ENCODE data around the gene ADGRV1. TPM values are rescaled to one million over a fixed set of nuclear protein-coding genes. Genes with fewer than 3 reads are reported as not detected.

The ADGRV1 gene
- total RNA-seq, 1 experiment from 2014 or later, result not detected

DNA sequence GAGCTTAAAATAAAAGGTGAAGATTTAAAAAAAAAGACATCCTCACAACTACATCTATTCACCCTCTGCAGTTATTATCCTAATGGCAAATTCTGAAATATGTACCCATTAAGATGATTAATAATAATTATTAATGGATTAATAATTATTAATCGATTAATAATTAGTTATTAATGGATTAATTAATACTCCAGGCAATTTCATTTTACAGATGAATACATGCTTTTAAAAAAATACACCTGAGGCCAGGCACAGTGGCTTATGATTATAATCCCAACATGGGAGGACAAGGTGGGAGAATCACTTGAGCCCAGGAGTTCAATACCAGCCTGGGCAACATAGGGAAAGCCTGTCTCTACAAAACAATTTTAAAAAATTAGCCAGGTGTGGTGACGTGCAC is 642.1 kb downstream of the ADGRV1 start:
- H3K4me1 Mint-ChIP-seq (ENCODE audit: insufficient read depth, unreplicated experiment), result no peaks in the 10 kb centered on the region
- H3K9me3 Mint-ChIP-seq (ENCODE audit: unreplicated experiment), result no peaks in the 10 kb centered on the region
- TF ChIP-seq, protein P1, sequence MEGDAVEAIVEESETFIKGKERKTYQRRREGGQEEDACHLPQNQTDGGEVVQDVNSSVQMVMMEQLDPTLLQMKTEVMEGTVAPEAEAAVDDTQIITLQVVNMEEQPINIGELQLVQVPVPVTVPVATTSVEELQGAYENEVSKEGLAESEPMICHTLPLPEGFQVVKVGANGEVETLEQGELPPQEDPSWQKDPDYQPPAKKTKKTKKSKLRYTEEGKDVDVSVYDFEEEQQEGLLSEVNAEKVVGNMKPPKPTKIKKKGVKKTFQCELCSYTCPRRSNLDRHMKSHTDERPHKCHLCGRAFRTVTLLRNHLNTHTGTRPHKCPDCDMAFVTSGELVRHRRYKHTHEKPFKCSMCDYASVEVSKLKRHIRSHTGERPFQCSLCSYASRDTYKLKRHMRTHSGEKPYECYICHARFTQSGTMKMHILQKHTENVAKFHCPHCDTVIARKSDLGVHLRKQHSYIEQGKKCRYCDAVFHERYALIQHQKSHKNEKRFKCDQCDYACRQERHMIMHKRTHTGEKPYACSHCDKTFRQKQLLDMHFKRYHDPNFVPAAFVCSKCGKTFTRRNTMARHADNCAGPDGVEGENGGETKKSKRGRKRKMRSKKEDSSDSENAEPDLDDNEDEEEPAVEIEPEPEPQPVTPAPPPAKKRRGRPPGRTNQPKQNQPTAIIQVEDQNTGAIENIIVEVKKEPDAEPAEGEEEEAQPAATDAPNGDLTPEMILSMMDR (IDR thresholded peaks at IDR 0.05; ENCODE audit: unreplicated experiment), result no peak
- no peak overlapping the region for H3K27ac Mint-ChIP-seq (ENCODE audit: low read depth, unreplicated experiment)
- H3K27me3 Mint-ChIP-seq (ENCODE audit: insufficient read depth, unreplicated experiment), result no peaks in the 10 kb centered on the region
- BruUV-seq (replicated peaks), result no TSS peak
- H3K36me3 Mint-ChIP-seq (ENCODE audit: insufficient read depth, unreplicated experiment), result no peaks in the 10 kb centered on the region
- ChIA-PET POLR2A (no interaction called here), CTCF (interaction anchor here (0.5 to 1.3 kb wide), 3 partner anchors 11 to 269 kb away, joined by 3 read pairs; no protein-coding TSS in a partner anchor)
- no peak overlapping the region for H3K4me3 Mint-ChIP-seq (ENCODE audit: unreplicated experiment)
- intact Hi-C loops (cut with micrococcal nuclease), result no loop called here
- no peak for DNase-seq (ENCODE audit: unreplicated experiment)

DNA sequence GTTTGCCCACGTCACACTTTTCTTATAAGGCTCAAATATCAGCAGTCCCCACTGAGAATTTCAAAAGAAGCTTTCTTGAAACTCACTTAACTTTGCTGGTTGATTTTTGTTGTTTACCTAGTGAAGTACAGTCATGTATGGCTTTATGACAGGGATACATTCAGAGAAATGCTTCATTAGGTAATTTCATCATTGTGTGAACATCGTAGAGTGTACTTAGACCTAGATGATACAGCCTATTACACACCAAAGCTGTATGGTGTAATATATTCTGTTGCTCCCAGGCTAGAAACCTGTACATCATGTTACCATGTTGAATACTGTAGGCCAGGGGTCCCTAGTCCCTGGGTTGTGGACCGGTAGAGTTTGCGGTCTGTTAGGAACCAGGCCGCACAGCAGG is 647.5 kb downstream of the ADGRV1 start:
- no peak for DNase-seq (ENCODE audit: unreplicated experiment)
- H3K4me3 Mint-ChIP-seq (ENCODE audit: unreplicated experiment), result no peak overlapping the region
- BruUV-seq (replicated peaks), result no TSS peak
- ChIA-PET CTCF (no interaction called here), POLR2A (interaction anchor here (0.8 kb wide), 1 partner anchor 9 kb away, joined by 3 read pairs; no protein-coding TSS in a partner anchor)
- TF ChIP-seq, protein P1 (IDR thresholded peaks at IDR 0.05; ENCODE audit: unreplicated experiment), result no peak
- no peaks in the 10 kb centered on the region for H3K27me3 Mint-ChIP-seq (ENCODE audit: insufficient read depth, unreplicated experiment)
- H3K9me3 Mint-ChIP-seq (ENCODE audit: unreplicated experiment), result no peaks in the 10 kb centered on the region
- no peaks in the 10 kb centered on the region for H3K4me1 Mint-ChIP-seq (ENCODE audit: insufficient read depth, unreplicated experiment)
- no peak overlapping the region for H3K27ac Mint-ChIP-seq (ENCODE audit: low read depth, unreplicated experiment)
- intact Hi-C loops (cut with micrococcal nuclease), result no loop called here
- no peaks in the 10 kb centered on the region for H3K36me3 Mint-ChIP-seq (ENCODE audit: insufficient read depth, unreplicated experiment)

DNA sequence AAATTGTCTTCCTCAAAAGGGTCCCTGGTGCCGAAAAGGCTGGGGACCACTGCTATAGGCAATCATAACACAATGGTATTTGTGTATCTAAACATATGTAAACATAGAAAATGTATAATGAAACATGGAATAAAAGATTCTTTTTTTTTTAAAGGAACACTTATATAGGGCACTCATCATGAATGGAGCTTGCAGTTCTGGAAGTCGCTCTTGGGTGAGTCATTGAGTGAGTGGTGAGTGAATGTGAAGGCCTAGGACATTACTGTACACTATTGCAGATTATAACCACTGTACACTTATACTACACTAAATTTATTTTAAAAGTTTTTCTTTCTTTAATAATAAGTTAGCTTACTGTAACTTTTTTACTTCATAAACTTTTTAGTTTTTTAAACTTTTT is 648.1 kb downstream of the ADGRV1 start:
- TF ChIP-seq, protein P1 (IDR thresholded peaks at IDR 0.05; ENCODE audit: unreplicated experiment), result no peak
- Mint-ChIP-seq H3K9me3 (ENCODE audit: unreplicated experiment) (no peaks in the 10 kb centered on the region), H3K36me3 (ENCODE audit: insufficient read depth, unreplicated experiment) (no peaks in the 10 kb centered on the region), H3K27ac (ENCODE audit: low read depth, unreplicated experiment) (no peak overlapping the region), H3K4me1 (ENCODE audit: insufficient read depth, unreplicated experiment) (no peaks in the 10 kb centered on the region), H3K4me3 (ENCODE audit: unreplicated experiment) (no peak overlapping the region), H3K27me3 (ENCODE audit: insufficient read depth, unreplicated experiment) (no peaks in the 10 kb centered on the region)
- BruUV-seq (replicated peaks), result no TSS peak
- ChIA-PET POLR2A (interaction anchor here (0.7 to 1.0 kb wide), 4 partner anchors 8 to 105 kb away, joined by 3 to 4 read pairs (median 3); no protein-coding TSS in a partner anchor), CTCF (interaction anchor here (0.6 to 0.7 kb wide), 3 partner anchors 11 to 411 kb away, joined by 3 to 5 read pairs (median 3); no protein-coding TSS in a partner anchor)
- intact Hi-C loops (cut with micrococcal nuclease), result no loop called here
- peak; percentile 51 for DNase-seq (ENCODE audit: unreplicated experiment)

DNA sequence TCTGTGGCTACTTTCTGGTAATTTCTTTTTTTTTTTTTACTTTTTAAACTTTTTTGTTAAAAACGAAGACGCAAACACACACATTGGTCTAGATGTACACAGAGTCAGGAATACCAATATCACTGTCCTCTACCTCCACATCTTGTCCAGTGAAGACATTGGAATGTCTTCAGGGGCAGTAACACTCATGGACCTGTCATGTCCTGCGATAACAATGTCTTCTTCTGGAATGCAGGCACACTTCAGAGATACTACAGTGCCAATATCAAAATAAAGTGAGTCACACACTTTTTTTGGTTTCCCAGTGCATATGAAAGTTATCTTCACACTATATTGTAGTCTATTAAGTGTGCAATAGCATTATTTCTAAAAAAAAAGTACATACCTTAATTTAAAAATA is 648.7 kb downstream of the ADGRV1 start:
- Mint-ChIP-seq H3K4me3 (ENCODE audit: unreplicated experiment) (no peak overlapping the region), H3K4me1 (ENCODE audit: insufficient read depth, unreplicated experiment) (no peaks in the 10 kb centered on the region), H3K9me3 (ENCODE audit: unreplicated experiment) (no peaks in the 10 kb centered on the region), H3K27ac (ENCODE audit: low read depth, unreplicated experiment) (no peak overlapping the region), H3K27me3 (ENCODE audit: insufficient read depth, unreplicated experiment) (no peaks in the 10 kb centered on the region), H3K36me3 (ENCODE audit: insufficient read depth, unreplicated experiment) (no peaks in the 10 kb centered on the region)
- CTCF ChIA-PET, result interaction anchor here (0.6 to 1.3 kb wide), 4 partner anchors 11 to 411 kb away, joined by 3 to 5 read pairs (median 4); no protein-coding TSS in a partner anchor
- BruUV-seq (replicated peaks), result no TSS peak
- intact Hi-C loops (cut with micrococcal nuclease), result no loop called here
- DNase-seq (ENCODE audit: unreplicated experiment), result no peak
- TF ChIP-seq, protein P1 (IDR thresholded peaks at IDR 0.05; ENCODE audit: unreplicated experiment), result no peak
- POLR2A ChIA-PET, result interaction anchor here (0.7 to 1.0 kb wide), 4 partner anchors 8 to 104 kb away, joined by 3 to 4 read pairs (median 3); no protein-coding TSS in a partner anchor
